Astrocyte of the hippocampus (primary cell): ENCODE measurements around the gene IL18.
"Not testable (repeated sequence)": the region's sequence is repeated elsewhere in the genome, so short reads cannot be mapped to it uniquely, and the experiment has no call there.

Experiments
- DNase-seq: peaks from one replicate; pipeline ENCODE4 v3.0.0; 2011; ENCODE audit warnings: low read depth, low spot score

The IL18 gene

DNA sequence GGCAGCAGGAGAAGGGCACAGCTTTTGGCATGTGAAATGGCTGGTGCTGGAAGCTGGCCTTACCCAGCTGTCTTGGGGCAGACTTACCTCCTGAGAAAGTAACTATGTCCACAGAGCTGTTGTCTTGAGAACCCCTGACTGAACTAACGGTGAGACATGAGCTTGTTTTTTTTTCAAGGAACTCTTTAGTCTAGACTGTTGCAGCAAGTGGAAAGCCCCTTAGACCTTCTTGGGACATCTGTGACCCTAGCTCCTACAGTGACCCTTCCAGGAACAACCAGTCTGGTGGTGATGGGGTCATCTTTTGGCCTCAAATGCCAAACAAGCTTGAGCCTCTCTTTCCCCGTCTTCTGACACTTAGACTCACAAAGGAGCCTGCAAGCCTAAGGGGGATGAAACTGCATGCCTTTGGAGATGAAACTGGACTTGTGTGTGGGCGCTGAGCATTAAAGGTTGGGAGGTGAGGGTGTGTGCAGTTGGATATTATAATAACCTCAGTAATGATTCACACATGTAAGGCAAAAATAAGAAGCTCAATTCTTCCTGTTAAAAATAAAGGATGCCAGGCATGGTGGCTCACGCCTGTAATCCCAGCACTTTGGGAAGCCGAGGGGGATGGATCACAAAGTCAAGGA, 41.8 kb downstream of the IL18 start:
- DNase-seq: no peak

DNA sequence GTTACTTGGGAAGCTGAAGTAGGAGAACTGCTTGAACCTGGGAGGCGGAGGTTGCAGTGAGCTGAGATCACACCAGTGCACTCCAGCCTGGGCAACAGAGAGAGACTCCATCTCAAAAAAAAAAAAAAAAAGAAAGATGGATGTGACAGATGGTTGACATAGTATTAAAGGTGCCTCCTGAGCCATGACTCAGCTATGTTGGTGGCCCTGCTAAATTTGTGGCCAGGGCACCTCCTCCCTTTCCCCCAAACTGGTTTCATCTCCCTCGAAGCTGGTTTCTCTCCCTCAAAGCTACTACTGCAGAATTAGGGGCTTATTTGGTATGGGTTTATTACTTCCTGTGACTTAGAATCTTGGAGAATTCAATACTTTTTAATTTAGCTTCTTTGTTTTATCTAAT, 45.7 kb downstream of the IL18 start:
- no peak for DNase-seq

DNA sequence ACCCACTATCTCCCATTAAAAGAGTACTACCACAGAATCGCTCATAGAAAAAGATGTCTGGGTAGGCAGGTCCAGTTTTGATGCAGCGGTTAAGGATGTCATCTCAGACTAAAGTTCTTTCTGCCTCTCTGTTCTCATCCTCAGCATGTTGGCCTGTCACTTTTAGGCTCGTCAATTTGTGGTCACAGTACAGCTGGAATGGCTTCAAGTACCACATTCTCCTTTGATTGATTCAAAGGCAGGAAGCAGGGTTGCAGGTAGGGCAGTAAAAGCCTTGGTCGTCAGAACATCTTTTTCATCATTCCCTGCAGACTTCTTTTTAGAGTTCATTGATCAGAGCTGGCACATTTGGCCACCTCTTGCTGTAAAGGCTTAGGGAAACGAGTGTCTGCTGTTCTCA, 48.5 kb downstream of the IL18 start:
- DNase-seq: no peak

DNA sequence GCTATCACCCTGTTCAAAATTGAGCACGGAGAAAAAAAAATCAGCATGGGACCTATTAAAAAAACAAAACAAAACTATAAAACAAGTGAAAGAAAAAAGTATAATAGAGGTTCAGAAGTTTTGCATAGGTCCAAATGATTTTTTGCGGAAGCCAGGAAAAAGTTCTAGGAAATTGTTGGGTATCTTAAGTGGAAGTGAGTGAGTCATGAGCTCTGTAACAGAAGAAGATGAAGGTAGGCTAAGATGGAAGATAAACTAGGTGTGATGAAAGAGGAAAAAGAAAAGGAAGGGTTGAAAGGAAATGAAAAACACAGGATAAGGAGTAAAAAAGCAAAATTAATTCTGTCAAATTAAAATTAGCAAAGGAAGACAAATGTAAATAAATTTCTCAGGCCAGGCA, 49.4 kb downstream of the IL18 start:
- no peak for DNase-seq

DNA sequence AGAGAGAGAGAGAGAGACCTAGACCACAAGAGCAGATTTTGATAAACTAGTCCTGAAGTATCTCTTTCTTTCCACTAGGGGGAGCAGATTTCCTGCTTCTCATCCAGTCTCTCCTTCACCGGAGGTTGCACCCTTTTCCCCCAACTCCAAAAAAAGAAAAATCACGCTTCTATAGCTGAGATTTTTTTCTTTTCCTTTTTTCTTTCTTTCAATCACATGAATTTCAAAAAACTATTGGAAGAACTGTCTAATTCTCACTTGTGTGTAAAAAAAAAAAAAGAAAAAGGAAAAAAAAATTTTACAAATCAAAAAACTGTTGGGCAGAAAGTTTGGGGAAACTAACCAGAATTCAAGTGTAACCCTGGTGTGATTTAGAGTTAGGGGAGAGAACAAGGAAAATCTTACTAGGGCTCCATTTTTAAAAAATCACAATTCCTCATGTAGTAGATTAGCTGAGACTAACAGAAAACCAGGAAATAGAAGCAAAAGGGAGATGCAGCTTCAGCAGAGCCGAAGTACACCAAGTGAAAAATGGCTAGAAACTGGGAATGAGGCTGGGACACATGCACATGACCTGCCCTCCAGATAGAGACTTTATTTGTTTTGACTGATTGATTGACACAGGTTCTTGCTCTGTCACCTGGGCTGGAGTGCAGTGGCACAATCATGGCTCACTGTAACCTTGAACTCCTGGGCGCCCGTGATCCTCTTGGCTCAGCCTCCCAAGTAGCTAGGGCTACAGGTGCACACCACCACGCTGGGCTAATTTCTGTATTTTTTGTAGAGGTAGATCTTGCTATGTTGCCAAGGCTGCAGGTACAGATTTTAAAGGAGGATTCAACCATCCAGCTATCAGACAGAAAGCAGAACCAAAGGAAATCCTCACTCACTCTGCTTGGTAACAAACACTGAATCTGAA, 50.1 kb downstream of the IL18 start:
- DNase-seq: peak; percentile 72

DNA sequence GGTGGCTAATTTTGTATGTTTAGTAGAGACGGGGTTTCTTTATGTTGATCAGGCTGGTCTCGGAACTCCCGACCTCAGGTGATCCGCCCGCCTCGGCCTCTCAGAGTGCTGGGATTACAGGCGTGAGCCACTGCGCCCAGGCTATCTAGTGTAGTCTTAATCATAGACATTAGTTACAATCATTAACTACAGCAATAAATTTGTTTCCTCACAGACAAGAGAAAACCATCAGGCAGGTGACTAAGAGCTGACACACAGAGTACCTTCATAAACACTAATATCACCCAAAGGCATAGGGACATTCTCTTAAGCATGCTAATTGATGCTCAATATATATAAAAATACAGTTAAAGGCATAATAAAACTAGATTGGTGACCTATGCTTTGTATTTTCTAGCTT, 57.8 kb downstream of the IL18 start:
- no peak for DNase-seq

DNA sequence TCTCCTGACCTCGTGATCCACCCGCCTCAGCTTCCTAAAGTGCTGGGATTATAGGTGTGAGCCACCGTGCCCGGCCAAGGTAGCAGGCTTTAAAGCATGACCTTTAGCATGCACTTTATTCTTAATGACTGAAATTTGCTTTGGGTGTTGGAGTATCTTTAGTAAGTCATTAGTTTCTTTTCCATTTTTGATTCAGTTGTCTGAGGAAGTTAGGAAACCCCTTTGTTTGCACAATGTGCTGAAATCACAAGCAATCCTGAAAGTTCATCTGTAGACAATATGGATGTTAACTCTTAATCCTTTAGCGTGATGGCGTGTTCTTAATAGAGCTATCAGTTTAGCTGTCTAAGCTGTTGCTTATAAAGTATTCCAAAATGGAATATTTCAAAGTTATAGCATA, 60.4 kb downstream of the IL18 start:
- no peak for DNase-seq

DNA sequence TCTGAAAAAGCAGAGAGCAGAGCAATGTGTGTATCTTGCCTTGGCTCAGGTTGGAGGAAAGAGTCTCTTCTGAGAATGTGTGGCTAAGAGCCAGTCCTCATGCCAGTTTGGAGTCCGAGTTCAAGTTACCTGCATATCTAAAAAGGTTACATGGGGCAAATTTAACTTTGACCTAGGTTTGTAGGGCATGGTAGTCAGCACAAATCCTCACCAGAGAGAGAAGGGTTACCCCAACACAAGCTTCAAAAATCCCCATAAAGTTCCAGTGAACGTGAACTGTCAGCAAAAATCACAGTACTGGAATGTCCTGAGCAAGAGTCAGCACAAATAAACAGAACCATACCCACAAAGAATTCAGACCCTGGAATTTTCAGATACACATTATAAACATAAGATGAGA, 63.4 kb downstream of the IL18 start:
- peak; percentile 48 for DNase-seq

DNA sequence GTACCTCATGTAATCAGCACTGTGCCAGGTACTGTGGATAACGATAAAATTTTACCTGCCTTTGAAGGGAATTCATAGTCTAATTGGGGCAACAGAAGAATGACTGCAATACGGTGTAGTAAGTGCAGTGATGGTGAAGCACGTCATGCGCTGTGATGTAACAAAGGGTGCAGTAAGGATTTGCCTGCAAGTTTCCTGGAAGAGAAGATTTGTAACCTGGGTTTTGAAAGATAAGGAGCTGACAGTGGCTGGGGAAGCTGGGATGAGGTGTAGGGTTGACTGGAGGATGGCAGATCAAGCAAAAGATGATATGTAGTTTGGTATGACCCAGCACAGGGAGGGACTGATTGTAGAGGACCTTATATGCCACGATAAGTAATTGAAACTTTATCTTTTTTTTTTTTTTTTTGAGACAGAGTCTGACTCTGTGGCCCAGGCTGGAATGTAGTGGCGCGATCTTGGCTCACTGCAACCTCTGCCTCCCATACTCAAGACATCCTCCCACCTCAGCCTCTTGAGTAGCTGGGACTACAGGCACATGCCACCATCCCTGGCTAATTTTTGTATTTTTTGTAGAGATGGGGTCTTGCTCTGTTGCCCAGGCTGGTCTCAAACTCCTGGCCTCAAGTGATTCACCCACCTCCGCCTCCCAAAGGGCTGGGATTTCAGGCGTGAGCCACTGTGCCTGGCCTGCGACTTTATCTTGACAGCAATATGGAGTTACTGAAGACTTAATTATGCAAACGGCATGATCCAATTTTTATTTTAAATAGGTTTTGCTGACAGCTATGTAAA, 66.0 kb downstream of the IL18 start:
- DNase-seq: no peak

DNA sequence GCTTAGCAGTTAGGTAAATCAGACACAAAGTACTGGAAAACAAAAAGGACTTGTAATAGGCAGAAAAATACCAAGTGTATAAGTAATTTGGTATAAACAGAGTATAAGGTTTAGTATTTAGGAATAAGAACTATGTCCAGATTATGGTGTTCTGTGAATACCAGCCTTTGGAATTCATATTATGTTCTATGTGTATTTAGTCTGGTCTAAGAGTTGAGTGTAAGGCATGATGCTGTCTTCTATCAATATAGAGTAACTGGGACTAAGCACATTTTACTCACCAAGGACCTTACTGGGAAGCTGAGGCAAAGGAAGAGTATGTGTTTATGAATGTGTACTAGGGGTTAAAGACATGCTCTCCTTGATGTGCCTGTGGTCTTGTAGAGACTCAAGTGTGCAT, 67.7 kb downstream of the IL18 start:
- no peak for DNase-seq

DNA sequence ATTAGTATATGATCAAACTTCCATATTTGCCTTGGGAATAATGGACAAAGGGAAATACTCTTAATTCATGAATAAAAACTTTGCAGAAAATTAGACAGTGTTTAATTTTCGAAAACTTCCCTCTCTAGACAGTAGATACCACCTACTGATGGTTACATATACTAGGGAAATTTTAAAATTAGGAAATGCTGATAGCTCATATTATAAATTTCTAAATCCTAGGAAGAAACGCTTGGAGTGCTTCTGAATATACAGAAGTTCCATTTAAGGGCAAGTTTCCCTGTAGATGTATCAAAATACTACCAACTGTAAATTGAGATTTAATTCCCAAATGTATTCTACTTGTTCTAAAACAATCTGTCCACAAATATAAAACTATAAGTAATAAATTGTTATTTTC, 68.6 kb downstream of the IL18 start:
- DNase-seq: not testable (repeated sequence)
